ENCODE measurements around the gene NPL.

DNA sequence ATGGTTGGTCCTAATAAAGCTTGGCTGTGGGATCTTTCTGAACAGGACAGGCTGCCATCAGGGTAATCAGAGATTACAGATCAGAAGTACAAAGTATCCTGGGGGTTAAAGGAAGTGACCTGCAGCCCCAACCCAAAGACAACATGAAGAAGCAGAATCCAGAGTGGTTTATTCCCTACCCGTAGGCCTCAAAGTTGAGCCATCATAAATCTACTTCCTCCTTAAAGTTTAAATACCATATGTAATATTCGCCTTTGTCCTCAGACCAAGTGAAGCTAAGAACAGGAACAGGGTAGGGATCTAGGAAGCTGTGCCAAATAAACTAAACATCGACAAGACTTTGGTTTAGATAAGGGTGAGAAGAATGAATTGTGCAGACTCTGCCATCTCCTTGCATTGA is 33.6 kb downstream of the NPL start:
- TF ChIP-seq CTCF (IDR thresholded peaks at IDR 0.05 in 8 of 11, conservative IDR thresholded peaks at IDR 0.05 in 3 of 11) = no peak
- TF ChIP-seq POLR2A (IDR thresholded peaks at IDR 0.05) = no peak
- TF ChIP-seq POLR2AphosphoS5 (IDR thresholded peaks at IDR 0.05) = no peak

Data from spleen (tissue), 7 donors.